Activated naive CD4-positive, alpha-beta T cell treated with anti-CD3 and anti-CD28 coated beads, Interleukin-2, amount 10 ng/mL, durations not matched to agents 7 days and 5 days (primary cell): ENCODE results near the gene FARS2.
A peak's percentile ranks its signal among the peaks of the same experiment; 100 is the strongest.

Experiments
- CTCF ChIA-PET: fragments of 350-600 bp; sonication (Branson Sonifier 250); formaldehyde crosslinking; loops from one replicate; lab custom pipeline; 2021; ENCODE audit warnings: antibody characterized with exemption; lab: Charles Lee
- DNase-seq: peaks from one replicate; pipeline ENCODE4 v3.0.0-alpha.2; 2020
- H3K27ac Mint-ChIP-seq: one replicate; pipeline ENCODE4 v1.8.0; 2021; ENCODE audit warnings: mild to moderate bottlenecking, moderate library complexity, mixed read lengths
- H3K27me3 Mint-ChIP-seq: one replicate; pipeline ENCODE4 v1.8.0; 2021; ENCODE audit warnings: mild to moderate bottlenecking, mixed read lengths
- H3K36me3 Mint-ChIP-seq: one replicate; pipeline ENCODE4 v1.8.0; 2021; ENCODE audit warnings: mixed read lengths
- H3K4me1 Mint-ChIP-seq: one replicate; pipeline ENCODE4 v1.8.0; 2021; ENCODE audit warnings: mixed read lengths
- H3K4me3 Mint-ChIP-seq: one replicate; pipeline ENCODE4 v1.8.0; 2021; ENCODE audit warnings: mild to moderate bottlenecking, moderate library complexity, mixed read lengths
- H3K9me3 Mint-ChIP-seq: one replicate; pipeline ENCODE4 v1.8.0; 2021; ENCODE audit warnings: mixed read lengths

Gene FARS2

DNA sequence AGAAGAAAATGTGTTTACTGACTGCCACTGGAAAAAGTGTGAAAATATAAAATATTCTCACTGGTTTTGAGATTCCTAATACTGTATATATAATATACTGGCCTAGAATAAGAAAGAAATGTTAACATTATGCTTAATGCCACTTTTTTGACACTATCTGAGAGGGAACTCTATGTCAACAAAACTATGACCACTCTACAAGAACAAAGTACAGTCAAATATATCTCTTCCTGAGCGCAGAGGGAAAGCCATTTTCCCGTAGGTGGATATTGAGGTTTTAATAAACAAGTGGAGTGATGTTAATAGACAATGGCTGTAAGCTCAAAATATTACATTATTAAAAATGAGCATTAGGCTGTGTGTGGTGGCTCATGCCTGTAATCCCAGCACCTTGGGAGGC lies 25.5 kb upstream of the FARS2 start:
- Mint-ChIP-seq H3K4me1 (no peaks in the 10 kb centered on the region), H3K36me3 (peaks cover 5% of the 10 kb centered on the region)
- CTCF ChIA-PET: no interaction called here

DNA sequence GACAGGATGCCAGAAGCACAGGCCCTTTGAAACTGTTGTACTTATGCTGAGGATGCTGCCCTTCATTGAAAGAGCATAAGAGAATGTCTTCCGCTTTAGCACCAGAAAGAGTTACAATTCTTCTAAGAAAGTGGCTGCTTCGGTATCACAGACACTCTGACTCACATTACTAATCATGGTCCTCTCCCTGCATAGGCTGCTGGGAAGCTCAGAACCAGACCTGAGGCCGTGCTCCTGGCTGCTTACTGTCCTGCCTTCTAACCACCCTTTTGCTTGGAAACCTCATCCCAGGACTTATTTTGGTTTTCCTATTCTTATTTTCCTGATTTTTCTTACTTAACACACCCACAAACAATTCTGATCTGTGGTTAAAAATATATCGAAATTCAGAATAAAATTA lies 23.5 kb upstream of the FARS2 start:
- no peaks in the 10 kb centered on the region for H3K9me3 Mint-ChIP-seq
- H3K4me3 Mint-ChIP-seq: no peak overlapping the region
- H3K27ac Mint-ChIP-seq: no peak overlapping the region
- no peaks in the 10 kb centered on the region for H3K4me1 Mint-ChIP-seq
- no peak for DNase-seq
- peaks cover 5% of the 10 kb centered on the region for H3K36me3 Mint-ChIP-seq
- H3K27me3 Mint-ChIP-seq: no peaks in the 10 kb centered on the region
- CTCF ChIA-PET: no interaction called here

More for the DNA sequence above, 25.5 kb upstream of the FARS2 start:
- Mint-ChIP-seq H3K27me3 (no peaks in the 10 kb centered on the region), H3K9me3 (no peaks in the 10 kb centered on the region), H3K27ac (no peak overlapping the region), H3K4me3 (no peak overlapping the region)
- no peak for DNase-seq

DNA sequence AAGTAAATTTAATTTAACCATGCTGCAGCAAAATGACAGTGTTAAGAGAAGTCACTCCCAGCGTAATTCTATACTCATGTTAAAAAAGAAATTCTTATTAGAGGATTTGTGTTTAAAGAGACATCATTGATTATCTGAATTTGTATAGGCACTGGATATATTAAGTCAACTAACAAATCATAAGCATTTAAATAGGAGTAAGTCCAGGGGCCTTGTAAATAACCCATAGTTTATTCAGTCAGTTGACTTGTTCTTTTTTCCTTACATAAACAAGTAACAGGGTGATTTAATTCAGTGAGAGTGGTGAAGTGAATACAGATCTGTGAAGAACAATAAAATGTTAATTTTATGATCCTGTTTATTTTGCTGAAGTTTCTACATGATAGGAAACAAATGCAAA lies 23.0 kb upstream of the FARS2 start:
- no peak for DNase-seq
- CTCF ChIA-PET: no interaction called here
- no peaks in the 10 kb centered on the region for H3K9me3 Mint-ChIP-seq

DNA sequence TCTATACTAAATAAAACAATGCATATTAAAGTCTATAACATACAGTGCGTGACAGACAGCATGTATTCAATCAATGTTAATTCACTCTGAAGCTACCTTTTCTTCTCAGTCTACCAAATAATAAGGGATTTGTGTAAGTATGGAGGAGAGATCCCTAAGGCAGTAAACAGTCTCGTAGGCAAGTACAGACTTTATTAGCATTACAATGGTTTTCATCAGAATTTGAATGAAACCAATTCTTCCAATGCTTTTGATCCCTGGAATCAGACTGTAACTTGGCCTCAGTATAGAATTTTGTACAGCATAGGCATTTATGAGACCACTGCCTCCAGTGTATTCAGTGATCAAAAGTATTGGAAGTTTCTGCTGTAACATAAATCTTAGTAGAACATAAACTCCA lies 20.1 kb upstream of the FARS2 start:
- no peak for DNase-seq
- H3K27me3 Mint-ChIP-seq: no peaks in the 10 kb centered on the region
- H3K9me3 Mint-ChIP-seq: no peaks in the 10 kb centered on the region
- CTCF ChIA-PET: no interaction called here
- H3K36me3 Mint-ChIP-seq: peaks cover 1% of the 10 kb centered on the region
- no peak overlapping the region for H3K27ac Mint-ChIP-seq
- no peaks in the 10 kb centered on the region for H3K4me1 Mint-ChIP-seq
- no peak overlapping the region for H3K4me3 Mint-ChIP-seq

More for the DNA sequence above, 23.0 kb upstream of the FARS2 start:
- Mint-ChIP-seq H3K4me1 (no peaks in the 10 kb centered on the region), H3K36me3 (peaks cover 5% of the 10 kb centered on the region), H3K27ac (no peak overlapping the region), H3K27me3 (no peaks in the 10 kb centered on the region), H3K4me3 (no peak overlapping the region)

DNA sequence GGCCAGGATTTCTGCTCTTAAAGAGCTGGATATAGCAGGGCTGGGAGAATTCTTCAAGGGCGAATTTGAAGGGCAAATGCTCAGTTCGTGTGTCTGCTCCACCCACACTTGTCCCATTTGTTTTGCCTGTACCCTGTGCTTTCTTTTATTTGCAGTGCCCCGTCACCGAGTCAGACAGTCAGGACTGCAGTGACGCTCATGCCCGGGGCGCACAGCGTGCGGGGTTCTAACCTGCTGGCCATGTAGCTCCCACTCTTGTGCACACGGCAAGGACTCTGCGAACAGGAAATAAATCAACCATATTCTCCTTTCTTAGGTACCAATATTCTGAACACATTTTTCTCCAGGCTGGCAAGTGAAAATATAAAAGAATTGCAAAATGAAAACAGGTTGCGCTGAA lies 18.2 kb upstream of the FARS2 start:
- H3K27ac Mint-ChIP-seq: no peak overlapping the region
- H3K27me3 Mint-ChIP-seq: no peaks in the 10 kb centered on the region
- H3K4me1 Mint-ChIP-seq: no peaks in the 10 kb centered on the region
- no peak for DNase-seq
- no peaks in the 10 kb centered on the region for H3K9me3 Mint-ChIP-seq
- peaks cover 1% of the 10 kb centered on the region for H3K36me3 Mint-ChIP-seq
- CTCF ChIA-PET: interaction anchor here (0.7 kb wide), 1 partner anchor 305 kb away, joined by 3 read pairs; no protein-coding TSS in a partner anchor
- no peak overlapping the region for H3K4me3 Mint-ChIP-seq

DNA sequence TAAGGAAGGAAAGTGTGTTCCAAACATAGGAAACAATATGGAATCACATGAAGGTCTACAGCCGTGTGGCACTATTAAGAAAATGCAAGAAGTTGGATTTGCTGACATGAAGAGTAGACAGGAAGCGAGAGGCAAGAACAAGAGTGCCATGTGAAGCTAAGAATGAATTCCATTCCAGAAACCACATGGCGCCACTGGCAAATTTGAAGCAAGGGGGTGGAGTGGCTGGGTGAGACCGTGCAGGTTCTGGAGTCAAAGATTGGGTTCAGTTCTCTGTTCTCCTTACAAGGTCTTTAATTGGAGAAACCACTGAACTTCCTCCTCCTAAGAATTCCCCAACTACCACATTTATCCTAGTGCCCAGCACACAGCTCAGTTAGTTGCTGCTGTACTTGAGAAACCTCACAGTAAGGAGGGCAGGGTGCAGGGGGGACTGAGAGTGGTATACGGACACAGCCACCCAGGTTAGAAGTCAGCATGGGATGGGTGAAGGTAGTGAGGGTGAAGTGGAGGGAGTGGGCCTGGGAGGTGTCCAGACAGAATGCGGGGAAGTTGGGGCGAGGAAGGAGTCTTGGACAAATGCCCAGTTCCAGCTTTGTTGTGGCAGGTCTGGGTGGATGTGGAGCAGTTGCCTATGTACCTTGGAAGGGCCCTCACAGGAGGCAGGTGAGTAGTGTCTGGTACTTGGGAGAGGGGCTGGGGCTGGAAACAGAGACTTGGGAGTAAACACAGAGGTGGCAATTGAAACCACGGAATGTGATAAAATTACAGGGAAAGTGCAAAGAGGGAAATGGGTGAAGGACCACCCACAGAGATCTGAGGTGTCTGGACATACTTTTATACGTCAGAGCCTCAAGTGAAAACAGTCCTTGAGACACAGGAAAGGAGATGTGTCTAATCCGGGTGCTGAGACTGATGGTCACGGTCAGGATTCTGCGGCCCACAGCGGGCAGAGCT lies 14.9 kb upstream of the FARS2 start:
- Mint-ChIP-seq H3K4me1 (no peaks in the 10 kb centered on the region), H3K4me3 (no peak overlapping the region), H3K9me3 (no peaks in the 10 kb centered on the region), H3K27ac (no peak overlapping the region), H3K27me3 (no peaks in the 10 kb centered on the region), H3K36me3 (peaks cover 6% of the 10 kb centered on the region)
- DNase-seq: no peak
- CTCF ChIA-PET: no interaction called here

DNA sequence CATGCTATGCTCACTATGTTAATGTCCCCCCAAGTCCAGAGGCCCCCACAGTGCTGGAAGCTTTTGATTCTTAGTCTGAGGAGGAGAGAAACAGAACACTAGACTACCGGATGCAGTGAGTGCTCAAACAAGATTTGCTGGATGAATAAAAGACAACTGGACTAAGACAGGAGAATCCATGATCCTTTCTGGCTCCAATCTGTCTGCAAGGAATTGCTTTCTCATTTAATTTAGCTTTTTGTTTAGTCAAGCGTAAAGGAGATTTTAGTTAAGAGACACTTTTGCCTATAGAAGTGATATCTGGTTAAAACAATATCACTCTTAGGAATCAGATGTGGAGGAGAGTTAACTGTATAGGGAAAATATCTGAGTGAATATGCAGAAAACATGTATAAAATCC lies 14.1 kb upstream of the FARS2 start:
- DNase-seq: no peak
- Mint-ChIP-seq H3K27ac (no peak overlapping the region), H3K4me3 (no peak overlapping the region), H3K9me3 (no peaks in the 10 kb centered on the region), H3K36me3 (peaks cover 8% of the 10 kb centered on the region), H3K4me1 (no peaks in the 10 kb centered on the region), H3K27me3 (no peaks in the 10 kb centered on the region)
- CTCF ChIA-PET: interaction anchor here (2.6 kb wide), 1 partner anchor 104 kb away, joined by 7 read pairs; no protein-coding TSS in a partner anchor

DNA sequence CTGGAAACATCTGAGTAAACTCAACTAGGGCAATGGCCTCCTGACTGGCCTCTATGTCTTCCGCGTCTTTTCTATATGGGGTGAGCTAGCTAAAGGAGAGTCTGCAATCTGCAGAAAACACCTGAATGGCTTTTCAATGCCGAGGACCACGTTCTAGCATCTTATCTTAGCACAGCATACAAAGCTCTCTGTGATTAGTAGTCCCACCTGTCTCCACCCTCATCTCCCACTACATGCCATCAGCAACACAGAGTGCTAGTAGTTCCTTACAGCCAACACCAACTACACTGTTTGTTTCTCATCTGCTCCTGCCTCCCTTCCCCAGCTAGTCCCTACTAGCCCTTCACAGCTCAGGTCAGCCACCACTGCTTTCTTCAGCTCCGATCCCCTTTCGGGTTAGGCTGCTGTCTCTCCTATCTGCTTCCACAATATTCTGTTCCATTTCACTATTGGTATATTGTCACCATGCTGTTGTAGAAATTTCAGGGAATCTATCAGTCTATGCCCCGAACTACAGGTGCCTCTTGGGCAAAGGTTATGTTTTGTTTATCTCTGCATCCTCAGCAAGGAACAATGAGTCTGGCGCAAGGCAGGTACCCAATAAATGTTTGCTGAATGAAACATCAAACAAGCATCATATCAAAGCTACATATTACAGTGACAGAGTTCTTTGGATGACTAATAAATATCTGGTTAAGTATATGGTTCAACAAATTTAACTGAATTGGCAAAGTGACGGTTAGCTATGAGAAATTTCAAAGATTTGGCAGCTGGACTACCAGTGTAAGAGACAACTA lies 12.8 kb upstream of the FARS2 start:
- peaks cover 13% of the 10 kb centered on the region for H3K36me3 Mint-ChIP-seq
- DNase-seq: no peak
- no peaks in the 10 kb centered on the region for H3K27me3 Mint-ChIP-seq
- no peaks in the 10 kb centered on the region for H3K4me1 Mint-ChIP-seq
- no peak overlapping the region for H3K27ac Mint-ChIP-seq
- CTCF ChIA-PET: interaction anchor here (0.7 to 2.6 kb wide), 3 partner anchors 34 to 105 kb away, joined by 3 to 7 read pairs (median 3); no protein-coding TSS in a partner anchor
- H3K4me3 Mint-ChIP-seq: no peak overlapping the region
- H3K9me3 Mint-ChIP-seq: no peaks in the 10 kb centered on the region

DNA sequence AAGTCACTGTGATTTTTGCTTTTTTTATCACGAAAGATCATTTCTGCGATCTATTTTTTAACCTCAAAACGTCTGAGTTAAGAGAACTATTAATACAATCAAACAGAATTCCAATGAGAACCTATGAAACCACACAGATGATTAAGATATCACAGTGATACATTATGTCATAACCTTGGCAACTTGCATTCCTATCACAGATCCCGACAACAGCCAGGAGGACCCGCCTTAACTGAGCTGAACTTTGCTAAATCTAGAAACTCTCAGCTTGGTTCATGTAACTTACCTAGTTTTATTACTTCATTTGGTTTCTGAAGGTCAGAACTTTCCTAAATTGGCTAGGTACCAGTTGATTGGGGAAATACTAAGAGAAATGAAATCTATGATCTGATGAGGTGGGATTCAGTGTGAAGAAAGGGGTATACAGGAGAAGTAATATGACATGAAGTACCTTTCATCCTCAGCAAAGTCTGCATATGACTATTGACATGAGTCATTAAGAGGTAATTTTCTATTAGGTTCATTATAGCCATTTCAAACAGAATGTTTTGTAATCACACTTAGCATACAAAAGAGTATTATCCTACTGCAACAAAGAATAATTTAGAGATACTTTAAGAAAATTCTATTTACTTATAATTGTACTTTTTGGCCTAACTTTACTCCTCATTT lies 11.7 kb upstream of the FARS2 start:
- DNase-seq: no peak
- Mint-ChIP-seq H3K9me3 (no peaks in the 10 kb centered on the region), H3K27me3 (no peaks in the 10 kb centered on the region), H3K27ac (no peak overlapping the region), H3K4me1 (no peaks in the 10 kb centered on the region), H3K4me3 (no peak overlapping the region), H3K36me3 (peaks cover 13% of the 10 kb centered on the region)
- CTCF ChIA-PET: interaction anchor here (2.6 kb wide), 1 partner anchor 106 kb away, joined by 7 read pairs; no protein-coding TSS in a partner anchor

DNA sequence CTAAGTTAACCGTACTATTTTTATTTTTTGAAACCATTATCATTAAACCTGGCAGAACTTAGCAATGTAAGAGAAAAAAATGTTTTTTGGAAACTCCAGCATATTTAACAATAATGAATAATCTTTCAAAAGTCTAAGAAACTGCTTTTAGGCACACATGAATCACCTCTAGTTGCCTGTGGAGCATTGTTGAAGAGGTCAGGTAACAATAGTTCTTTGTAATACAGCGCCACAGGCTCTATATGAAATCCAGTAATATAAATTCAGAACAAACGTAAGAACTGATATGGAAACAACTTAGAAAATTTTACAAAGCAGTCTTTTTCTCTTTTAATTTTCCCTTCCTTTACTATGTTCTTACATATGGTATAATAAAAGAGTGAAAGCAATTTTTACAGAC lies 10.9 kb upstream of the FARS2 start:
- no peaks in the 10 kb centered on the region for H3K4me1 Mint-ChIP-seq
- H3K36me3 Mint-ChIP-seq: peaks cover 13% of the 10 kb centered on the region
- H3K4me3 Mint-ChIP-seq: no peak overlapping the region
- CTCF ChIA-PET: no interaction called here
- H3K27ac Mint-ChIP-seq: no peak overlapping the region
- DNase-seq: no peak
- no peaks in the 10 kb centered on the region for H3K9me3 Mint-ChIP-seq
- no peaks in the 10 kb centered on the region for H3K27me3 Mint-ChIP-seq

DNA sequence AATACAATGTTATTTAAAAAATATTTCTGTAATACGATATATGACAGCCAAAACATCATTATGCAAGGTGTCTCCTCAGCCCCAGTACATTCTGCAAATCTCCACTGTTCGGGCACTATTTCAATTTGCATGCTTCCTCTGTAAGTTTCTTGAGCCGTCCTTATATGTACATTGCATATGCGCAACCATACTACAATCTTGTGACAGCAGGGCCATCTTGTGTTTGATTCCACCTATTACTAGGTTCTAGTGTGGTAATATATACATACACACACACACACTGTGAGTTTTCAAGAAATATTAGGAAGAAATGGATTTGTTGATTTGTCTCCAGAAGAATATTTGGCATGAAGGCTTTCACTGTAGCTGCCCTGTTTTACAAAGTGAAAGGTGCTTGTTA lies 10.4 kb upstream of the FARS2 start:
- DNase-seq: no peak
- H3K36me3 Mint-ChIP-seq: peaks cover 13% of the 10 kb centered on the region
- H3K4me1 Mint-ChIP-seq: no peaks in the 10 kb centered on the region
- H3K27me3 Mint-ChIP-seq: no peaks in the 10 kb centered on the region
- no peaks in the 10 kb centered on the region for H3K9me3 Mint-ChIP-seq
- no peak overlapping the region for H3K4me3 Mint-ChIP-seq
- CTCF ChIA-PET: interaction anchor here (1.5 kb wide), 1 partner anchor 107 kb away, joined by 5 read pairs; no protein-coding TSS in a partner anchor
- H3K27ac Mint-ChIP-seq: no peak overlapping the region

DNA sequence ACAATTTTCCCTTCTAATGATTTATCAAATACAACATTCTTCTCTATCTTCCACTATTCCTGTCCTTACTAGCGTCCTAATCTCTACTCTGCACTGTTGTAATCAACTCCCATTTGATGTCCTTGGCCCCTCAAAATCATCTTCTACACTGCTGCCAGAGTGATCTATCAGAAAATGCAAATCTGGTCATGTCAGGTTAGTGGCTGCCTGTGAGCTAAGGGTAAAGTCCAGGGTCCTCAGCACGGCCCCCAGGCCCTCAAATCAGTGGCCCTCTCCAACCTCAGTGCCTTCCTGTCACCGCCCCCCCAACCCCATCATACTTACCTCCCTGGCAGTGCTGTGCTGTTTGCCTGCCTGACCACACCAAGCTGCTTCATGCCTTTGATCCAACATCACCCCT lies 4.4 kb upstream of the FARS2 start:
- Mint-ChIP-seq H3K36me3 (peaks cover 18% of the 10 kb centered on the region), H3K27ac (no peak overlapping the region)

DNA sequence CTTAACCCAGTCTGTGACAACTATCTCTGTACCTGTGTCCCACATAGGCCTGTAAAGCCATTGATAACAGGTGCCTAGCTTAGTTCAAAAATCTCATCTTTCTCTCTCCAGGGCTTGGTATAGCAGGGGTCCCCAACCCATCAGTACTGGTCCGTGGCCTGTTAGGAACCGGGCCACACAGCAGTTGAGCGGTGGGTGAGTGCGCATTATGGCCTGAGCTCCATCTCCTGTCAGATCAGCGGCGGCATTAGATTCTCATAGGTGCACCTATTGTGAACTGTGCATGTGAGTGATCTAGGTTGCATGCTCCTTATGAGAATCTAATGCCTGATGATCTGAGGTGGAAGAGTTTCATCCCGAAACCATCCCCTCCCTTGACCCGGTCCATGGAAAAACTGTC lies 3.9 kb upstream of the FARS2 start:
- Mint-ChIP-seq H3K9me3 (no peaks in the 10 kb centered on the region), H3K4me3 (no peak overlapping the region), H3K27ac (no peak overlapping the region), H3K36me3 (peaks cover 15% of the 10 kb centered on the region), H3K27me3 (no peaks in the 10 kb centered on the region), H3K4me1 (peaks cover 36% of the 10 kb centered on the region)
- no peak for DNase-seq
- CTCF ChIA-PET: interaction anchor here (1.0 to 1.5 kb wide), 3 partner anchors 34 to 114 kb away, joined by 4 to 12 read pairs (median 7); no protein-coding TSS in a partner anchor

More for the DNA sequence above, 4.4 kb upstream of the FARS2 start:
- Mint-ChIP-seq H3K9me3 (no peaks in the 10 kb centered on the region), H3K4me1 (peaks cover 32% of the 10 kb centered on the region), H3K27me3 (no peaks in the 10 kb centered on the region), H3K4me3 (no peak overlapping the region)
- no peak for DNase-seq
- CTCF ChIA-PET: interaction anchor here (1.0 to 1.5 kb wide), 3 partner anchors 33 to 113 kb away, joined by 4 to 12 read pairs (median 7); no protein-coding TSS in a partner anchor

DNA sequence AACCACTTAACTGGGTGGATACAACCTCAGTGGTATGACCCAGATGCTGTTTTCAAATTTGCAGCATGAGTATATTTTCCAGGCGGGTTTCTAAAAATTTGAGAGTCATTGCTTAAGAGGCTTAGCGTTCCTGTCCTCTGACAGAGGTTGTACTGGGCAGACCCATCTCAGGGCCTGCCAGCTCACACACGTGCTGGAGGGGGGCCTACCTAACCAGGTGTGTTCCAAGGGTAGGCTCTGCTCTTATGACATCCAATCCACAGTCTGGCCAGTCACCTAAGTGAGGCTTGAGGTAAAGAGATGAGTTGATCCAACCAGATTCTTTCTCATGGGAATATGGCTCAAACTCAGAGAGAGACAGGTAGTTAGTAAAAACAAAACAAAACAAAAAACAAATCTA lies 1.9 kb upstream of the FARS2 start:
- Mint-ChIP-seq H3K27ac (peak overlapping the region; percentile 100), H3K4me1 (peaks cover 46% of the 10 kb centered on the region), H3K4me3 (peak overlapping the region; percentile 98), H3K27me3 (no peaks in the 10 kb centered on the region), H3K9me3 (no peaks in the 10 kb centered on the region), H3K36me3 (peaks cover 12% of the 10 kb centered on the region)
- no peak for DNase-seq
- CTCF ChIA-PET: no interaction called here
